ENCODE data around the gene CDKN2B.

The CDKN2B gene

GRCh38 chr9:21989440-21990189 lies 19.5 kb downstream of the CDKN2B start:
- peaks cover 5% of the 10 kb centered on the region for H3K9me3 Mint-ChIP-seq
- no peak overlapping the region for H3K4me3 Mint-ChIP-seq
- H3K4me1 Mint-ChIP-seq: peaks cover 6% of the 10 kb centered on the region
- H3K27me3 Mint-ChIP-seq: peaks cover 39% of the 10 kb centered on the region
- peaks cover 2% of the 10 kb centered on the region for H3K36me3 Mint-ChIP-seq
- peak overlapping the region; percentile 46 for H3K27ac Mint-ChIP-seq

GRCh38 chr9:21988056-21988990 lies 20.8 kb downstream of the CDKN2B start:
- Mint-ChIP-seq H3K36me3 (peaks cover 2% of the 10 kb centered on the region), H3K27me3 (peaks cover 48% of the 10 kb centered on the region), H3K27ac (no peak overlapping the region), H3K4me1 (peaks cover 2% of the 10 kb centered on the region), H3K9me3 (peaks cover 5% of the 10 kb centered on the region), H3K4me3 (no peak overlapping the region)

DNA sequence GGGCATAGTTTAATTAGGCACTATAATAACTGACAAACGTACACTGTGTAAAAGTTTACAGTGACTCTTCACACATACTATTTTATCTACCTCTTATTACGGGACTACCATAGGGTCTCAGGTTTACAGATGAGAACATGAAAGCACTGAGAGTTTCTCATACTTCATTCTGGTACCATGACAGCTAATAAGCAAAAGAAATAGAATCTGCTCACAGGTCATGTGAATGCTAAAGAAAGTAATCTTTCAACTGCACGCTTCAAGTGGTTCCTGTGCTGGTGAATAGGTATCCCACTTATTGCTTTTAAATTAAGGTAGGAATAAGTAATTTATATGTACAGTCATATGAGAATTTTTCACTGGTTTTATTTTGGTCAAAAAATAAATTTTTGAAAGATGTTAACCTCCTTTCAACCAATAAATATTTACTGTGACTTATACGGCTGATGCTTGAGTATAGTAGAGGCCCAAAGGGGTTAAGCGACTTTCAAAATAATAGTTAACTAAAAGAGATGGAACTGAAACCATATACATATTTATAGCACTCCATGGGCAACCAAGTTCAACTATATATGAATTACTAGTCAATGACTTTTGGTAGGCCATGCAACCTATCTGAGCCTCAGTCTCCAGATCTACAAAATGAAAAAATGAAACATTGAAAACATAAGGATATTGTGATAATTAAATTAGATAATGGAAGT lies 23.0 kb downstream of the CDKN2B start:
- no peaks in the 10 kb centered on the region for H3K4me1 Mint-ChIP-seq
- H3K4me3 Mint-ChIP-seq: no peak overlapping the region
- peaks cover 5% of the 10 kb centered on the region for H3K9me3 Mint-ChIP-seq
- no peak overlapping the region for H3K27ac Mint-ChIP-seq
- H3K27me3 Mint-ChIP-seq: peaks cover 60% of the 10 kb centered on the region
- peaks cover 2% of the 10 kb centered on the region for H3K36me3 Mint-ChIP-seq

GRCh38 chr9:21984101-21984500 lies 25.0 kb downstream of the CDKN2B start:
- Mint-ChIP-seq H3K27ac (no peak overlapping the region), H3K27me3 (peaks cover 58% of the 10 kb centered on the region), H3K4me3 (no peak overlapping the region), H3K4me1 (no peaks in the 10 kb centered on the region), H3K36me3 (no peaks in the 10 kb centered on the region), H3K9me3 (peaks cover 2% of the 10 kb centered on the region)

DNA sequence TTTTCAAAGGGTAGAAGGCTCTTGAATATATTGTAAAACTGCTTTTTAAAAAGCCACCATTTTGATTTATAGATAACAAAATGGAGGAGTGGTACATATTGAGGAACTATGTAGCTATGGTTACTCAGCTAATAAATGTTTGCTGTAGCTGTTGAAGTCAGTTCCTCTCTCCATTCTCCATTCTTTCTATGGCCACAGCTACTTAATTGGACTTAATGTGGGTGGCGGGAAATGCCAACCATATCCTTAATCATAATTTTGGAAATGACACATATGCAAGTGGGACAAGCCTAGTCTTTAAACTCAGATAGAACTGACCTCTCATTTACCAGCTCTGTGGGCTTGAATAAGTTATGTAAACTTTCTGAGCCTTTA lies 25.6 kb downstream of the CDKN2B start:
- Mint-ChIP-seq H3K9me3 (peaks cover 7% of the 10 kb centered on the region), H3K27ac (no peak overlapping the region), H3K4me3 (no peak overlapping the region), H3K27me3 (peaks cover 60% of the 10 kb centered on the region), H3K36me3 (no peaks in the 10 kb centered on the region), H3K4me1 (no peaks in the 10 kb centered on the region)

GRCh38 chr9:21982861-21983560 lies 26.1 kb downstream of the CDKN2B start:
- Mint-ChIP-seq H3K4me3 (no peak overlapping the region), H3K9me3 (peaks cover 9% of the 10 kb centered on the region), H3K27me3 (peaks cover 59% of the 10 kb centered on the region), H3K36me3 (no peaks in the 10 kb centered on the region), H3K4me1 (no peaks in the 10 kb centered on the region), H3K27ac (no peak overlapping the region)

GRCh38 chr9:21982391-21982790 lies 26.7 kb downstream of the CDKN2B start:
- Mint-ChIP-seq H3K27ac (no peak overlapping the region), H3K4me3 (no peak overlapping the region), H3K27me3 (peaks cover 59% of the 10 kb centered on the region), H3K36me3 (no peaks in the 10 kb centered on the region), H3K4me1 (no peaks in the 10 kb centered on the region), H3K9me3 (peaks cover 14% of the 10 kb centered on the region)

- Mint-ChIP-seq H3K27ac (no peak overlapping the region), H3K4me3 (no peak overlapping the region), H3K27me3 (peaks cover 64% of the 10 kb centered on the region), H3K36me3 (no peaks in the 10 kb centered on the region), H3K4me1 (peaks cover 16% of the 10 kb centered on the region), H3K9me3 (peaks cover 19% of the 10 kb centered on the region)
These were observed 32.7 kb downstream of the CDKN2B start for GRCh38 chr9:21976334-21976875.

DNA sequence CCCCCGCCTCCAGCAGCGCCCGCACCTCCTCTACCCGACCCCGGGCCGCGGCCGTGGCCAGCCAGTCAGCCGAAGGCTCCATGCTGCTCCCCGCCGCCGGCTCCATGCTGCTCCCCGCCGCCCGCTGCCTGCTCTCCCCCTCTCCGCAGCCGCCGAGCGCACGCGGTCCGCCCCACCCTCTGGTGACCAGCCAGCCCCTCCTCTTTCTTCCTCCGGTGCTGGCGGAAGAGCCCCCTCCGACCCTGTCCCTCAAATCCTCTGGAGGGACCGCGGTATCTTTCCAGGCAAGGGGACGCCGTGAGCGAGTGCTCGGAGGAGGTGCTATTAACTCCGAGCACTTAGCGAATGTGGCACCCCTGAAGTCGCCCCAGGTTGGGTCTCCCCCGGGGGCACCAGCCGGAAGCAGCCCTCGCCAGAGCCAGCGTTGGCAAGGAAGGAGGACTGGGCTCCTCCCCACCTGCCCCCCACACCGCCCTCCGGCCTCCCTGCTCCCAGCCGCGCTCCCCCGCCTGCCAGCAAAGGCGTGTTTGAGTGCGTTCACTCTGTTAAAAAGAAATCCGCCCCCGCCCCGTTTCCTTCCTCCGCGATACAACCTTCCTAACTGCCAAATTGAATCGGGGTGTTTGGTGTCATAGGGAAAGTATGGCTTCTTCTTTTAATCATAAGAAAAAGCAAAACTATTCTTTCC lies 34.2 kb downstream of the CDKN2B start:
- peaks cover 23% of the 10 kb centered on the region for H3K9me3 Mint-ChIP-seq
- H3K36me3 Mint-ChIP-seq: peaks cover 2% of the 10 kb centered on the region
- H3K4me1 Mint-ChIP-seq: peaks cover 16% of the 10 kb centered on the region
- no peak overlapping the region for H3K27ac Mint-ChIP-seq
- H3K27me3 Mint-ChIP-seq: peaks cover 72% of the 10 kb centered on the region
- peak overlapping the region; percentile 89 for H3K4me3 Mint-ChIP-seq

DNA sequence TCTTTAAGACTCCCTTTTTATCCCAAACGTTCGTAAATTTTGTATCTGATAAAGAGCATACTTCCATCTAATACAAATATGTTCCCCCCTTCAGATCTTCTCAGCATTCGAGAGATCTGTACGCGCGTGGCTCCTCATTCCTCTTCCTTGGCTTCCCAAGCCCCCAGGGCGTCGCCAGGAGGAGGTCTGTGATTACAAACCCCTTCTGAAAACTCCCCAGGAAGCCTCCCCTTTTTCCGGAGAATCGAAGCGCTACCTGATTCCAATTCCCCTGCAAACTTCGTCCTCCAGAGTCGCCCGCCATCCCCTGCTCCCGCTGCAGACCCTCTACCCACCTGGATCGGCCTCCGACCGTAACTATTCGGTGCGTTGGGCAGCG lies 34.8 kb downstream of the CDKN2B start:
- Mint-ChIP-seq H3K27me3 (peaks cover 71% of the 10 kb centered on the region), H3K27ac (peak overlapping the region; percentile 24), H3K4me1 (peaks cover 16% of the 10 kb centered on the region), H3K4me3 (peak overlapping the region; percentile 89), H3K9me3 (peaks cover 25% of the 10 kb centered on the region), H3K36me3 (peaks cover 2% of the 10 kb centered on the region)

GRCh38 chr9:21972361-21972760 lies 36.7 kb downstream of the CDKN2B start:
- peaks cover 22% of the 10 kb centered on the region for H3K4me1 Mint-ChIP-seq
- H3K27me3 Mint-ChIP-seq: peaks cover 70% of the 10 kb centered on the region
- H3K4me3 Mint-ChIP-seq: no peak overlapping the region
- H3K36me3 Mint-ChIP-seq: peaks cover 7% of the 10 kb centered on the region
- peaks cover 17% of the 10 kb centered on the region for H3K9me3 Mint-ChIP-seq
- H3K27ac Mint-ChIP-seq: no peak overlapping the region

- peaks cover 23% of the 10 kb centered on the region for H3K9me3 Mint-ChIP-seq
- peaks cover 10% of the 10 kb centered on the region for H3K36me3 Mint-ChIP-seq
- H3K4me3 Mint-ChIP-seq: no peak overlapping the region
- peaks cover 70% of the 10 kb centered on the region for H3K27me3 Mint-ChIP-seq
- H3K27ac Mint-ChIP-seq: no peak overlapping the region
- H3K4me1 Mint-ChIP-seq: peaks cover 23% of the 10 kb centered on the region
These were observed 38.1 kb downstream of the CDKN2B start for GRCh38 chr9:21970800-21971640.

DNA sequence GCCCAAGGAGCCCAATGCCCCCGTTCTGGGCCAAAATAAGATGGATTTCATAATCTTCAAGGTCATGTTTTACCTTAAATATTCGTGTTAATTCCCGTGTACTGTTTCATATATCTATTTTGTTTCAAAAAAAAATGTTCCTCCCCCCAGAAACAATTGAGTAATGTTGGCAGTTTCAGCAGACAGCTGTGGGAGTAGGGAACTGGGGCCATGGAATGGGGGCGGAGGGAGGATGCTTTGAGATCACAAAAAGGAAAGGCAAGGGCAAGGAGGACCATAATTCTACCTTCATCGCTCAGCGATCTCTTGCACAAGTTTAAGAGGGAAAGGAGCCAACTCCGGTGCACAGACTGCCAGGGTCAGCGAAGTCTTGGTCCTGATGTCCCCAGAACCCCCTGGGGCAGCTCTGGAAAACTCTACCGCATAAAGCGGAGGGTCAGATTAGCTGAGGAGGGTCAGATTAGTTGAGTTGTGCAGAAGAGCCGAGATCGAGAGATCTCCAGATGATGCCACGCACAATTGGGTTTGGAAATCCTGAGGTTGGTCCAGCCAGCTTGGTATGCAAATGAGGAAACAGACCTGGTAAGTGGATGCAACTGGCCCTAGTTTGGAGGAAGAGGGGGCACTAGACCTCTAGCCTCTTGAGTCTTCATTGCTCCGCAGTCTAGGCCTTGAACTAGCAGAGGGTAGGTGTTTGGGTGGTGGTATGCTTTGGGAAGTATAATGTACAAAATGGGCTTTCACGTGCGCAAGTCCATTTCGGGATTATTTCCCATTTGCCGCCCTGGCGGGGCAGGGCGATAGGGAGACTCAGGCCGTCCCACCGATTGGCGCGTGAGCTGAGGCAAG lies 38.9 kb downstream of the CDKN2B start:
- Mint-ChIP-seq H3K4me1 (peaks cover 26% of the 10 kb centered on the region), H3K4me3 (no peak overlapping the region), H3K9me3 (peaks cover 27% of the 10 kb centered on the region), H3K27me3 (peaks cover 69% of the 10 kb centered on the region), H3K27ac (peak overlapping the region; percentile 51), H3K36me3 (peaks cover 10% of the 10 kb centered on the region)

Measured in activated naive CD4-positive, alpha-beta T cell treated with anti-CD3 and anti-CD28 coated beads, Interleukin-2, amount 50 U/mL, for 24 hours (primary cell).